GM12891 (cell line): ENCODE measurements around the gene SDK1.
"Not testable (repeated sequence)": the region's sequence is repeated elsewhere in the genome, so short reads cannot be mapped to it uniquely, and the experiment has no call there.

Source experiments
- DNase-seq: peaks from one replicate; pipeline ENCODE4 v3.0.0; 2011; ENCODE audit warnings: low spot score; ENCODE audit not compliant: insufficient read length
- FAIRE-seq: peaks from 2 replicates; lab custom pipeline; 2011; peaks lifted over from hg19 to GRCh38; lab: Jason Lieb, UNC
- PAX5 ChIP-seq: IDR thresholded peaks from 2 replicates; pipeline ENCODE4 v1.6.1; 2011; ENCODE audit warnings: low read length, moderate library complexity, mild to moderate bottlenecking; ENCODE audit not compliant: insufficient read depth, severe bottlenecking
- POLR2A ChIP-seq: IDR thresholded peaks from 2 replicates; pipeline ENCODE4 v1.6.1; 2011; ENCODE audit warnings: low read depth, low read length, control low read depth
- POLR2AphosphoS5 ChIP-seq: IDR thresholded peaks from 2 replicates; pipeline ENCODE4 v1.6.1; 2011; ENCODE audit warnings: low read depth, low read length, control low read depth
- POU2F2 ChIP-seq: IDR thresholded peaks from 2 replicates; pipeline ENCODE4 v1.6.1; 2011; ENCODE audit warnings: low read depth, mild to moderate bottlenecking, control low read depth, low read length, moderate library complexity
- SPI1 ChIP-seq: IDR thresholded peaks from 2 replicates; pipeline ENCODE4 v1.6.1; 2011; ENCODE audit warnings: low read depth, low read length, control low read depth
- TAF1 ChIP-seq: IDR thresholded peaks from 2 replicates; pipeline ENCODE4 v1.6.1; 2011; ENCODE audit warnings: low read depth, low read length, control low read depth

Gene SDK1

GRCh38 chr7:3739983-3740382, 438.9 kb downstream of the SDK1 start:
- FAIRE-seq (no peak), DNase-seq (no peak)
- no peak for TF ChIP-seq POLR2AphosphoS5
- no peak for TF ChIP-seq PAX5
- no peak for TF ChIP-seq POU2F2

GRCh38 chr7:3747467-3747866, 446.4 kb downstream of the SDK1 start:
- FAIRE-seq (no peak), DNase-seq (no peak)
- TF ChIP-seq POLR2A = no peak
- no peak for TF ChIP-seq SPI1
- TF ChIP-seq TAF1 = no peak
- TF ChIP-seq PAX5 = no peak
- TF ChIP-seq POLR2AphosphoS5 = no peak
- TF ChIP-seq POU2F2 = no peak

GRCh38 chr7:3748389-3748788, 447.3 kb downstream of the SDK1 start:
- TF ChIP-seq POU2F2 = no peak
- TF ChIP-seq POLR2AphosphoS5 = no peak
- no peak for TF ChIP-seq POLR2A
- DNase-seq = no peak
- no peak for FAIRE-seq

GRCh38 chr7:3753868-3754267, 452.8 kb downstream of the SDK1 start:
- TF ChIP-seq POLR2AphosphoS5 = no peak
- TF ChIP-seq PAX5 = no peak
- TF ChIP-seq POLR2A = no peak
- no peak for TF ChIP-seq TAF1
- TF ChIP-seq POU2F2 = no peak
- no peak for TF ChIP-seq SPI1
- FAIRE-seq (no peak), DNase-seq (no peak)

GRCh38 chr7:3754493-3755341, 453.7 kb downstream of the SDK1 start:
- TF ChIP-seq PAX5 (no peak), SPI1 (no peak), POLR2AphosphoS5 (no peak)
- DNase-seq (no peak), FAIRE-seq (no peak)

- not testable (repeated sequence) for DNase-seq, FAIRE-seq
Observed at GRCh38 chr7:3755778-3756453, 454.9 kb downstream of the SDK1 start.

GRCh38 chr7:3757059-3757458, 456.0 kb downstream of the SDK1 start:
- no peak for FAIRE-seq

GRCh38 chr7:3760651-3761050, 459.6 kb downstream of the SDK1 start:
- TF ChIP-seq POLR2AphosphoS5 (no peak), POU2F2 (no peak), PAX5 (no peak), POLR2A (no peak), SPI1 (no peak), TAF1 (no peak)
- no peak for DNase-seq

More at GRCh38 chr7:3757059-3757458, 456.0 kb downstream of the SDK1 start:
- no peak for DNase-seq
- no peak for TF ChIP-seq SPI1
- TF ChIP-seq POLR2AphosphoS5 = no peak
- no peak for TF ChIP-seq POLR2A
- TF ChIP-seq PAX5 = no peak
- no peak for TF ChIP-seq TAF1
- TF ChIP-seq POU2F2 = no peak

GRCh38 chr7:3762146-3762831, 461.2 kb downstream of the SDK1 start:
- TF ChIP-seq POU2F2 (no peak), TAF1 (no peak), POLR2AphosphoS5 (no peak), SPI1 (no peak), PAX5 (no peak), POLR2A (no peak)
- no peak for FAIRE-seq

More at GRCh38 chr7:3760651-3761050, 459.6 kb downstream of the SDK1 start:
- no peak for FAIRE-seq

More at GRCh38 chr7:3762146-3762831, 461.2 kb downstream of the SDK1 start:
- no peak for DNase-seq
